AG08396 (cell line): Measurements from ENCODE around the gene CHP2.
"Not testable (repeated sequence)": the region's sequence is repeated elsewhere in the genome, so short reads cannot be mapped to it uniquely, and the experiment has no call there.

ENCODE experiments used
- DNase-seq: peaks from one replicate; pipeline ENCODE4 v3.0.0; 2012; ENCODE audit warnings: low spot score, mixed read lengths

The CHP2 gene

DNA sequence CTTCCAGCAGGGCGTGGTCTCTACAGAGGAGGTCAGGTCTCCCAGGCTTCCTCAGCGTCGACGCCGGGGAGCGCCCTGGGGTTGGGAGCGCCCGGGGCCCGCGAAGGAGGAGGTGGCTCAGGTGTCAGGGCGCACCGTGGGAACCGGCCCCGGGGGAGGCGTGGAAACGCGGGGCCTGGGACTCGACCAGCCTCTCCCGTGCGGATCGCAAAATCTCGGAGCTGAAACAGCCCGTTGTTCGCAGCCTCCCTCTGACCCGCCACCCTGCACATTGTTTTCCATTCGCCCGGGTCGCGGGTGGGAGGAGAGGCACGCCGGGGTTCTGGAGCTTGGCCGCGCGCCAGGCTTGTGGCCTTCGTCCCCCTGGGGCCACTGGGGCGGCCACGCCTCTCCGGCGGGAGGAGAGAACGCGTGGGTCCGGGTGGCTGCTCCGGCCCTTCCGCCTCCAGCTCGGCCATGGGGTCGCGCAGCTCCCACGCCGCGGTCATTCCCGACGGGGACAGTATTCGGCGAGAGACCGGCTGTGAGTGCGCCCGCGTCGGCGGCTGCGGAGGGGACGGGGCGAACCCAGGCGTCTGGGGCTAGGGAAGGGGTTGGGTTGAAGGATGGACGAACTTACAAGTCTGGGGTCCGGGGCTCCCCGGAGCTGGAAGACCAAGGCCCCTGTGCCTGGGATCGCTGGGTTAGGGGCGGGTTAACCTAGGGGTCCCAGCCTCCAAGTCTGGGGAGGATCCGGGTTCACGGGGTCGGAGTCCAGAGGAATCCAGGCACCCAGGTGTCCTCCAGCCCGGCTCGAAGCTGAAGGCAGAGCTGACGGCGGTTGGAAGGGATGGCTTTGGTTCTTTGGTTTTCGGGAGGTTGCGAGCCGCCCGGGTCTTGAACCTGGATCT is at the start of gene CHP2:
Gene CHP2 (plus strand): TSS at position 433 of the 890 bp plus-strand sequence. CDS start 24 bp downstream, at position 457.
- DNase-seq = no peak

DNA sequence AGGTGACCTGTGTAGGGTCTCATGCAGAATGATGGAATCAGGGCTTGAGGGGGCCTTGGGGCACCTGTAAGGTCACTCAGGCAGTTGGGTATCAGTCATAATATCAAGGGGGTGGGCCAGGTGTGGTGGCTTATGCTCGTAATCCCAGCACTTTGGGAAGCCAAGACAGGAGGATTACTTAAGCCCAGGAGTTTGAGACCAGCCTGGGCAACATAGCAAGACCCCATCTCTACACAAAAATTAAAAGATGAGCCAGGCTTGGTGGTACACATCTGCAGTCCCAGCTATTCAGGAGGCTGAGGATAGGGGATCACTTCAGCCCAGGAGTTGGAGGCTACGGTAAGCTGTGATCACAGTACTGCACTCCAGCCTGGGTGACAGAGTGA is 49.3 kb upstream of the CHP2 start:
- no peak for DNase-seq

DNA sequence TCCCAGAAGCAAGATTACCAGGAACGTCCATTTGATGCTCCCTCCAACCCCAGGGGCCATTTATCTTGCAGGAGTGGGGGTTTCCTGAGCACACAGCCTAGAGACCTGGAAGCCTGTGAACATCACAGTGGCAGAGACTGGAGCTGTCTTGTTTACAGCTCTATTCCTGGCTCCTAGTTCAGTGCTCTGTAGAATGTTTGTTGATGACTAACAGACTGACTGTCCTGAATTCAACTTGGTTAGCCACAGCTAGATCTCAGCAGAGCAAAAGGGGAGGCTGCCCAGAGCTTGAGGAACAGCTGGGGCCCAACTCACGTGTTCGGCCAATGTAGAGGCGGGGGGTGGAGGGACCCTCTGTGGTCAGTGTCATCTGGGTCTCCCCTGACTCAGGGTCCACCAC is 48.4 kb upstream of the CHP2 start:
- no peak for DNase-seq

DNA sequence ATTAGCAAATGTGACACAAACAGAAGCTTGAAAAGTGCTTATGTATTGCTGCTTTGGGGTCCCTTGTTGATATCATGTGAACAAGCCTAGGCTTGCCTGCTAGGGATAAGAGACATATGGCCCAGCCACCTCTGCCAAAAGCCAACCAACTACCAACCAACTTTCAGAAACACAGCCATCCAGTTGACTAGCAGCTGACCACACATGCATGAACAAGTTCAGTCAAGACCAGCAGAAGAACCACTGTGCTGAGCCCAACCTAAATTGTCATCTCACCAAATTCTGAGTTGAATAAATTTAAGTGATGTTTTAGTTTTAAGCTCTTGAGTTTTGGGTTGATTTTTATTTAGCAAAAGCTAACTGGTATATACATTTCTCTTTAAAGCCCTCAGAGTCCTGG is 45.3 kb upstream of the CHP2 start:
- no peak for DNase-seq

DNA sequence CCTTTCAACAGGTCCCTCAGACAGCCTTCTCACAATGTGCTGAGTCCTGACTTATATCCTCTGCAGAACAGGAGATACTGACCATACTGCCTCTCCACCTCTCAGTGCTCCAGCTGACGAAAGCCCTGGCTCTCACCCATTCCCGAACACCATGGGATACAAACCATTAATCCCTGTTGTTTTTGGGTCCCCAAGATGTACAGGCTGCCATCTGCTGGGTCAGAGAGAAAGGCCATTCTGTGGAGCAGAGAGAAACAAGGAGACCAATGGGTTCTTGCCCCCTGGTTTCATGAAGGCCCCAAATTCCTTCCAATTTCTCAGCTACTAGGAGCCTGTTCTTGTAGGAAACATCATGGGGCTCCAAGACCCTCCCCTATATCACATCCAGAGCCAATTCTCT is 44.8 kb upstream of the CHP2 start:
- DNase-seq = no peak

DNA sequence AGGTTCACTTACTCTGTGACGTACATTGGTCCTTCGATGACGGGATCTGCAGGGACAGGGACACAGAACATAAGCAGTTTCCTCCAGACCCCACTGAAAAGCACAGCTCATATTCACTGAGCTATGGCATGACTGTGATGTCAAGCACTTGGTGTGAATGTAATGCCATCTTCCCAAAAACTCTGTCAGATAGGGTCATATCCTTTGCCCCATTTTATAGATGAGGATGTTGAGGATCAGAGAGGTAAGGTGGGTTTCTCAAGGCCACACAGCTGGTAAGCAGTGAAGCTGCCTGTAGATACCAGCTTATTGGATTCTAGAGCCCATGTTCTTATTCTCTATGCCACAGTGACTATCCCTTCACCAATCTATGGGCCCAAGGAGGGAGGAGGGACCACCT is 44.3 kb upstream of the CHP2 start:
- DNase-seq = no peak

DNA sequence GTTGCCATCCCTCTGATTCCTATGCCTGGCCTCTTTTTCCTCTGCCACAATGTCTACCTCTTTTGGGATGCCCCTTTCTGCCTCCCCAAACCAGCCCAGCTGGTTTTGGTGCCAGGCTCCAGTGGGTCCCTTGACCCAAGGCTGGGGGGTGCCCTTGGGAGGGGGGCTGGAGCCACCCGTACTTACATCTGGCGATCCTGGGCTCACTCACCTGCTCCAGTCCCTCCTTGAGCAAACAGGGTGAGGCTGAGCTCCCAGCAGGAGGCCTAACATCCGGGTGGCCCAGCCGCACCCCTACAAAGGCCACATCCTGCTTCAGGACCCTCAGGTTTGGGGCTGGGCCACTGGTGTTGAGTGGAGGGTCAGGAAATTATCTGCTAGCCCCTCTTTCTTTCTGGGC is 43.0 kb upstream of the CHP2 start:
- no peak for DNase-seq

DNA sequence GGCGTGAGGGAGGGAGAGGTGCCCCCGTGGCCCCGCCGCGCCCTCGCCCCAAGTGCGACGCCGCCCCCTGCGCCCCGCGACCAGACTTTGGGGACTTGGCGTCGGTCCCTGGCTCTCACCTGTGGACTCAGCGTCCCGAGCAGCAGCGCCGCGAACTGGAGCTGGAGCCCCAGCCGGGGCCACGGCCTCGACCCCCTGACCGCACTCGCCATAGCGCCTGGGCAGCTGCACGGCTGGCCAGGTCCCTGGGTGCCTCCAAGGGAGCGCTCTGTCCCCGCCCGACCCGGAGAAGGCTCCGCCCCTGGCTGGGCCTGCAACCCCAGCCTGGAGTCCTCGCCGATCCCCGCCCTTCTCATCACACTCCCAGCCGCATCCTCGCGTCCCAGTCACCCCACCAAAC is 41.9 kb upstream of the CHP2 start, which contains the start of gene ERN2:
Gene ERN2 (minus strand): TSS at position 247 of the 400 bp plus-strand sequence. CDS start 35 bp downstream, at position 212.
- no peak for DNase-seq

DNA sequence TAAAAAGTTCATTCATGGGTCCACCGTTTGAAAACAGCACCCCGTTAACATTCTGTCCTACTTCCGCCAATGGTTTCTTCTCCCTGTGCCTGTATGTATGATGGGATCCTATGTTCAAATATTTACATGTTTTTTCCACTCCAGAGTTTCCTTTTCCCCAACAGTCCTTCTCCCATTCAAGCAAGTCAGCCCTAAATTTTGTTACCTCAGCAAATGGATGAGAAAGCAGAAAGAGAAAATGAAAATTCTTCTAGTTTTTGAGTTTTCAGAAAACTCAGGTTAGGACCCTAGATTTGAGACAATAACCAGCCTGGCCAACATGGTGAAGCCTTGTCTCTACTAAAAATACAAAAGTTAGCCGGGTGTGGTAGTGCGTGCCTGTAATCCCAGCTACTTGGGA is 38.3 kb upstream of the CHP2 start:
- no peak for DNase-seq

DNA sequence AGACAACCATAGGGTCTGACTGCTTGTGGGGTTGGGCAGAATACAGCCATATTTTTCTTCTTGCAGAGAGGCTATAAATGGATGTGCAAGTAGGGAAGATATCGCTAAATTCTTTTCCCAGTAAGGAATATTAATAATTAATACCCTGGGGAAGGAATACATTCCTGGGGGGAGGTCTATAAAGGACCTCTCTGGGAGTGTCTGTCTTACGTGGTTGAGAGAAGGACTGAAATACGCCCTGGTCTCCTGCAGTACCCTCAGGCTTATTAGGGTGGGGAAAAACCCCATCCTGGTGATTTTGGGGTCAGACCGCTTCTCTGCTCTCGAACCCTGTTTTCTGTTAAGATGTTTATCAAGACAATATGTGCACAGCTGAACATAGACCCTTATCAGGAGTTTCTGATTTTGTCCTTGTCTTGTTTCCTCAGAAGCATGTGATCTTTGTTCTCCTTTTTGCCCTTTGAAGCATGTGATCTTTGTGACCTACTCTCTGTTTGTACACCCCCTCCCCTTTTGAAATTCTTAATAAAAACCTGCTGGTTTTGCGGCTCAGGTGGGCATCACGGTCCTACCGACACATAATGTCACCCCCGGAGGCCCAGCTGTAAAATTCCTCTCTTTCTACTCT is 32.1 kb upstream of the CHP2 start:
- not testable (repeated sequence) for DNase-seq

DNA sequence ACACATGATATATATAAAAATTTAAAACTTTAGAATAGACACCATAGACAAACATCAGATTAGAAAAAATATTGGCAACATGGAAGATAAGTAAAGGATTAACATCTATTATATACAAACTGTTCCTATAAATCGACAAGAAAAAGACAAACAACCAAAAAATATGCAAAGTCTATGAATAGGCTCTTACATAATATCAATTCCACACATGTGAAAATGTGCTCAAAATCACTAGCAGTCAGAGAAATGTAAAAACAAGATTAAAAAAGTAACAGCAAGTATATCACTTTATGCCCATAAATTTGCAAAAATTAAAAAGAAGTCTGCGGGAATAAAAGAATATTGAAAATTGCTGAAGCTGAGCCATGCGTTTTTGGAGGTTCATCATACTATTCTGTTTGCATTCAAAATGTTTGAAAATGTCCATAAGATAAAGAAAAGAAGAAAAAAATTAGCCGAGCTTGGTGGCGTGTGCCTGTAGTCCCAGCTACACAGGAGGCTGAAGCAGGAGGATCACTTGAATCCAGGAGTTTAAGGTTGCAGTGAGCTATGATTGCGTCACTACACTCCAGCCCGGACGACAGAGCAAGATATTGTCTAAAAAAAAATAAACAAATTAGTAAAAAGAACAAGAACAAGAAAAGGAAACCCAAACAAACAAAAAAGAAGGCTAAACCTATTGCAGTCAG is 30.6 kb upstream of the CHP2 start:
- DNase-seq = no peak

DNA sequence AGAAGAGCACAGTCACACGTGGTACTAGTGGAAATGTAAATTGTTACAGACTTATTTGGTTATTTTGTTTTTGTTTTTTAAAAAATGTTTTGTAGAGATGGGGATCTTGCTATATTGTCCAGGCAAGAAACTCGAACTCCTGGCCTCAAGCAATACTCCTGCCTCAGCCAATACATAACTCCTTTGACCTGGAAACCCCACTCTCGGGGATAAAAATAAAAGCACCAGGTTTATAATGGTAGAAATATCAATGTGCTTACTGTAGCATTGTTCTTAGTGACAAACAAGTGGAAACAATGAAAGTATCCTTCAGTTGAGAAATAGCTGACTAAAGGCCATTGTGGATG is 30.1 kb upstream of the CHP2 start:
- DNase-seq = no peak

DNA sequence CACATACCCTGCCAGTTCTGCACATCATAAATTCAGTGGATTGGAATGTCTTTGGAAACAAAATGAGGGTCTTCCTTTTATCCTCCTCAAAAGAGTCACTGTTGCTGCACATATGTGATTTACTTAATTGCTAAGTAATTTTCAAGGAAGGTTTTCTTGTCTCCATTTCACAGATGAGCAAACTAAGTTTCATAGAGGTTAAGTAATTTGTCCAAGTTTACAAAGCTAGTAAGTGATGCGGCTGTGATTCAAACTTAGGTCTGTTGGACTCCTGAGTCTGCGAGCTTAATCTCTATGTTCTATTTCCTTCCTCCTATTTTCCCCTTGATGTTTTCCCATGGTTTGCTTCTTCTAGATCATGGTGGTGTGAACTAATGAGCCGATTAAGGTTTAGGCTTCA is 28.1 kb upstream of the CHP2 start:
- no peak for DNase-seq

DNA sequence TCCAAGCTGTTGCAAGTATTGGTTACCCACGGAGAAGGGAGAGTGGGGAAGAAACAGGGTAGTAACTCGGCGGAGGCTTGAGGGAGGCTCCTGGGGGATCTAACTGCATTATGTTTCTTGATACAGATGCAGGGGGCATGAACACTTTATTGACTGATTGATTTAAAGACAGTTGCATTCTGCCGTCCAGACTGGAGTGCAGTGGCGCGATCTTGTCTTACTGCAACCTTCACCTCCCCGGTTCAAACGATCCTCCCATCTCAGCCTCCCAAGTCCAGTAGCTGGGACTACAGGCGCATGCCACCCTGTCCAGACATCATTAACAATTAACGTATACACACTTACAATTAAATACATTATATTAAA is 26.7 kb upstream of the CHP2 start:
- DNase-seq = no peak

DNA sequence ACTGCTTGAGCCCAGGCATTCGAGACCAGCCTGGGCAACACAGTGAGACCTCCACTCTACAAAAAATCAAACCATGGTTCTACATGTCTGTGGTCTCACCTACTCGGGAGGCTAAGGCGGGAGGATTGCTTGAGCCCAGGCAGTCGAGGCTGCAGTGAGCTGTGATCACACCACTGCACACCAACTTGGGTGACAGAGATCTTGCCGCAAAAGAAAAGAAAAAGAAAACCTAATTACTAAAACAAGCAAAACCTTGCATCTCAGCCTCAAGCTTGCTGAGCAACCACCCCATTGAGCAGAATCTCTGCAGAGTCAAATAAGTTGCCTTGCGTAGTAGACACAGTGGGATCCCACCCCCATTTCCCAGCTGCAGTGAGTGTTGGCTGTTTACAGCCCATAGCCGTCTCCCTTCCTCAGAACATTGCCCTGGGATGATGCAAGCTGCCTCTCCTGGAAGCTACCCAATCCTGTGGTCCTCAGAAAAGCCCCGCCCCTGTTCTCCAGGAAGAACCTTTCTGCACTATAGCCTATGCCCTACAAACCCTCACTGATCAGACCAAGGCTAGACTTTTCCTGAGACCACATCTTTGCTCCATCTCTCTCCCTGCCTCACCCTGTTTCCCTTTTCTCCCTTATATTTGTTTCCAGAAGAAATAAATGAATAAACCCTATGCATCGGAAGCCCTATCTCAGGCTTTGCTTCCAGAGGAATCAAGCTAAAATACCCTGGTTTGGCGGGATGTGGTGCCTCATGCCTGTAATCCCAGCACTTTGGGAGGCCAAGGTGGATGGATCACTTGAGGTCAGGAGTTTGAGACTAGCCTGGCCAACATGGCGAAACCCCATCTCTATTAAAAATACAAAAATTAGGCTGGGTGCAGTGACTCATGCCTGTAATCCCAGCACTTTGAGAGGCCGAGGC is 25.1 kb upstream of the CHP2 start:
- peak; percentile 47 for DNase-seq

DNA sequence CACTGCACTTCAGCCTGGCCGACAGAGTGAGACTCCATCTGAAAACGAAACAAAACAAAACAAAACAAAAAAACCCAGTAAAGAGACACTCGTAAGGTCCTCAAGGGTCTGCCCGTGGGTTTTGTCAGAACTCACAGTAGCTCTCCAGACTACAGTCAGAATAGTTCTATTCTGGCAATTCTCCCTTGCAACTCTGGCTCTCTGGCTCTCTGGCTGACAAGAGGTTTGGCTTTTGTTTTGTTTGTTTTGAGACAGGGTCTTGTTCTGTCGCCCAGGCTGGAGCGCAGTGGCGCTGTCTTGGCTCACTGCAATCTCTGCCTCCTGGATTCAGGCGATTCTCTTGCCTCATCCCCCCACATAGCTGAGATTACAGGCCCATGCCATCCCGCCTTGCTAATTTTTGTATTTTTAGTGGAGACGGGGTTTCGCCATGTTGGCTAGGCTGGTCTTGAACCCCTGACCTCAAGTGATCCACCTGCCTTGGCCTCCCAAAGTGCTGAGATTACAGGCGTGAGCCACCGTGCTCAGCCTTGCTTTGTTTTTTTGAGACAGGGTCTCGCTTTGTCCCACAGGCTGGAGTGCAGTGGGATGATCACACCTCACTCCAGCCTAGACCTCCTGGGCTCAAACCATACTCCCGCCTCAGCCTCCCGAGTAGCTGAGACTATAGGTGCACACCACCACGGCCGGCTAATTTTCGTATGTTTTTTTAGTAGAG is 20.5 kb upstream of the CHP2 start:
- DNase-seq = no peak

DNA sequence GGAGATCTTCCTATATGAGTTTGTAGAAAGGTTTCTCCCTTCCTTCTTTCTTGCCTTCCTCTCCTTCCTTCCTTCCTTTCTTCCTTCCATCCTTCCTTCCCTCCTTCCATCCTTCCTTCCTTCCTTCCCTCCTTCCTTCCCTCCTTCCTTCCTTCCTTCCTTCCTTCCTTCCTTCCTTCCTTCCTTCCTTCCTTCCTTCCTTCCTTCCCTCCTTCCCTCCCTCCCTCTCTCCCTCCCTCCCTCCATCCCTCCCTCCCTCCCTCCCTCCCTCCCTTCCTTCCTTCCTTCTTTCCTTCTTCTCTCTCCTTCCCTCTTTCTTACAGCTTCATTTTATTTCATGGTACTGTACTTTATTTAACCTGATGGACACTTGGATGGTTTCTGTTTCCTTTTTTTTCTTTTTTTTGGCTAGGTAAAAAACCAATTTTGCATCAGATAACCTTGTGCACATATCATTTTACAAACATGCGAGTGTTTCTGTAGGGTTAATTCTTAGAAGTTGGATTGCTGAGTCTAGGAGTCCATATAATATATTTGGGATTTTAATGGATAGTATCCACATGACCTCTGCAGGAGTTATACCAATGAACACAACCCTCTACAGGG is 17.3 kb upstream of the CHP2 start:
- not testable (repeated sequence) for DNase-seq

DNA sequence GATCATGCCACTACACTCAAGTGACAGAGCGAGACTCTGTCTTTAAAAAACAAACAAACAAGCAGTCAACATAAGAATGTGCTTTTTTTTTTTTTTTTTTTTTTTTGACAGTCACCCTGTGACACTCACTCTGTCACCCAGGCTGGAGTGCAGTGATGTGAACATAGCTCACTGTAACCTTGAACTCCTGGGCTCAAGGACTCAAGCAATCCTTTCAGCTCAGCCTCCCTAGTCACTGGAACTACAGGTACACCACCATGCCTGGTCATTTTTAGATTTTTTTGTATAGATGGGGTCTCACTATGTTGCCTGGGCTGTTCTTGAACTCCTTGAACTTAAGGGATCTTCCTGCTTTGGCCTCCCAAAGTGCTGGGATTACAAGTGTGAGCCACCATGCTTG is 15.3 kb upstream of the CHP2 start:
- no peak for DNase-seq

DNA sequence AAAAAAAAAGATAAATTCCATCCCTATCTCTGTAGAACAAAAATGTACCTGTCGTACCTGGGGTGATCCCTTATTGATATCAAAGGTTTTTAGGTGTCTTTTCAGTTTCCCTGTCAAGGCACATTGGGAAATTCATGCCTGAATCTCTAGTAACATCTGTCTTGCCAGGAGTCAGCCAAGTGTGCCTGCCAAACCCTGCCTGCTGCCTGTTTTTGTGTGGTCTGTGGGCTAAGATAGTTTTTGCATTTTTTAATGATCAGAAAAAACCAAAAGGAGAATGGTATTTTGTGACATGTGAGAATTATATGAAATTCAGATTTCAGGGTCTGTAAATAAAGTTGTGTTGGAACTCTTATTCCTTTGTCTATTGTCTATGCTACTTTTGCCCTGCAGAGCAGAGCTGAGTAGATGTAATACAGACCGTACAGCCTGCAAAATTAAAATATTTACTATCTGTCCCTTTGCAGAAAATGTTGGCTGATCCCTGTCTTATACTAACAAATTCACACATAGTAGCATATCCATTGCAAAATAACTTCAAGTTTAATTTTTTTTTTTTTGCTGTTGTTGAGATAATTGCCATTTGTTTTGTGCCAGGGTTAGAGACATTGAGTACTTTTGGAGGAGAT is 13.0 kb upstream of the CHP2 start:
- DNase-seq = no peak

DNA sequence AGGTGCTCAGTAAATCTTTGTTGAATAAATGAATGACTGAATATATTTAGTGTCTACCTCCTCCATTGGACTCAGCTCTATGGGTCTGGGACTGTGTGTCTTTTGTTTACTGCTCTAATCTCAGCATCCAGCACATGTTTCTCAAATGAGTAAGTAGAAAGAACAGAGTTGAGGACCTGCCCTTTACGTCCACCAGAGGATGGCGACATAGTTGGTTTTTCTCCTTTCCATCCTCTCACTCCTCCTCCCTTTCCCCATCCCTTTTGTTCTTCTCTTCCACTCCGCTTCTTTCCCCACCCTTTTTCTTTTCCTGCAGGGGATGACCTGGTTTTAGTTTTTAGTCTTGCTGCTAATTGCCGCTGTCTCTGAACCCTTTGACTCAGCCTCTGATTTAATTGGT is 12.1 kb upstream of the CHP2 start:
- DNase-seq = no peak
